Measurements from ENCODE around the gene POU5F1. TPM values are rescaled to one million over a fixed set of nuclear protein-coding genes. Genes with fewer than 3 reads are reported as not detected.

Gene POU5F1
- total RNA-seq, 2 experiments from 2014 or later: not detected

DNA sequence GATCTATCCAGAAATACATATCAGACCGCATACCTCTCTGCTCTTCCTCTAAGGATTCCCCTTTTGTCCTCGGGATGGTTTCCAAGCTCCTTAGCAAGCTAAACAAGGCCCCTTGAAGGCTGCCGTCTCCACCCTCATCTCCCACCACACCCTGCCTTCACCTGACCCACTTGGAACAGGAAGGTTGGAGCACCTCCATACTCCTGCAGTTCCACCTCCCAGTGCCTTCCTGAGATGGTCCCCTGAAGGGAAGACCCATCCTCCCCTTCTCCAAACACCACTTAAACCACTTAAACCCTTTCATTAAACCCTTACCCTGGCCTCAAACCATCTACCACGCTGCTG is 8.5 kb upstream of the POU5F1 start:
- Histone ChIP-seq H3K27me3 (ENCODE audit: control insufficient read depth in 1 of 2, insufficient read depth in 2 of 2, low read length in 2 of 2) (no peaks in the 10 kb centered on the region), H3K36me3 (ENCODE audit: insufficient read depth, low read length) (no peaks in the 10 kb centered on the region), H3K4me1 (ENCODE audit: insufficient read depth, low read length) (peaks cover 19% of the 10 kb centered on the region), H3K9me3 (ENCODE audit: control insufficient read depth in 1 of 2, insufficient read depth in 1 of 2, low read length in 2 of 2) (no peaks in the 10 kb centered on the region), H3K4me3 (ENCODE audit: low read length) (no peak overlapping the region), H3K27ac (ENCODE audit: low read depth in 1 of 2, low read length in 2 of 2) (no peak overlapping the region)
- DNase-seq (no peak), ATAC-seq (ENCODE audit: poor library complexity) (no peak)
- CTCF ChIA-PET: no interaction called here
- POLR2A ChIA-PET: no interaction called here
- Mint-ChIP-seq H3K27ac (no peak overlapping the region), H3K27me3 (no peaks in the 10 kb centered on the region), H3K9me3 (no peaks in the 10 kb centered on the region), H3K36me3 (ENCODE audit: low read depth) (no peaks in the 10 kb centered on the region), H3K4me1 (ENCODE audit: low read depth) (peaks cover 22% of the 10 kb centered on the region), H3K4me3 (no peak overlapping the region)
- intact Hi-C loops (cut with DNase I, micrococcal nuclease): loop anchor here in 1 of 2 experiments (5.0 kb wide), 1 partner anchor 37 kb away; no protein-coding TSS in a partner anchor
- TF ChIP-seq, protein P1, sequence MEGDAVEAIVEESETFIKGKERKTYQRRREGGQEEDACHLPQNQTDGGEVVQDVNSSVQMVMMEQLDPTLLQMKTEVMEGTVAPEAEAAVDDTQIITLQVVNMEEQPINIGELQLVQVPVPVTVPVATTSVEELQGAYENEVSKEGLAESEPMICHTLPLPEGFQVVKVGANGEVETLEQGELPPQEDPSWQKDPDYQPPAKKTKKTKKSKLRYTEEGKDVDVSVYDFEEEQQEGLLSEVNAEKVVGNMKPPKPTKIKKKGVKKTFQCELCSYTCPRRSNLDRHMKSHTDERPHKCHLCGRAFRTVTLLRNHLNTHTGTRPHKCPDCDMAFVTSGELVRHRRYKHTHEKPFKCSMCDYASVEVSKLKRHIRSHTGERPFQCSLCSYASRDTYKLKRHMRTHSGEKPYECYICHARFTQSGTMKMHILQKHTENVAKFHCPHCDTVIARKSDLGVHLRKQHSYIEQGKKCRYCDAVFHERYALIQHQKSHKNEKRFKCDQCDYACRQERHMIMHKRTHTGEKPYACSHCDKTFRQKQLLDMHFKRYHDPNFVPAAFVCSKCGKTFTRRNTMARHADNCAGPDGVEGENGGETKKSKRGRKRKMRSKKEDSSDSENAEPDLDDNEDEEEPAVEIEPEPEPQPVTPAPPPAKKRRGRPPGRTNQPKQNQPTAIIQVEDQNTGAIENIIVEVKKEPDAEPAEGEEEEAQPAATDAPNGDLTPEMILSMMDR (IDR thresholded peaks at IDR 0.05): no peak

DNA sequence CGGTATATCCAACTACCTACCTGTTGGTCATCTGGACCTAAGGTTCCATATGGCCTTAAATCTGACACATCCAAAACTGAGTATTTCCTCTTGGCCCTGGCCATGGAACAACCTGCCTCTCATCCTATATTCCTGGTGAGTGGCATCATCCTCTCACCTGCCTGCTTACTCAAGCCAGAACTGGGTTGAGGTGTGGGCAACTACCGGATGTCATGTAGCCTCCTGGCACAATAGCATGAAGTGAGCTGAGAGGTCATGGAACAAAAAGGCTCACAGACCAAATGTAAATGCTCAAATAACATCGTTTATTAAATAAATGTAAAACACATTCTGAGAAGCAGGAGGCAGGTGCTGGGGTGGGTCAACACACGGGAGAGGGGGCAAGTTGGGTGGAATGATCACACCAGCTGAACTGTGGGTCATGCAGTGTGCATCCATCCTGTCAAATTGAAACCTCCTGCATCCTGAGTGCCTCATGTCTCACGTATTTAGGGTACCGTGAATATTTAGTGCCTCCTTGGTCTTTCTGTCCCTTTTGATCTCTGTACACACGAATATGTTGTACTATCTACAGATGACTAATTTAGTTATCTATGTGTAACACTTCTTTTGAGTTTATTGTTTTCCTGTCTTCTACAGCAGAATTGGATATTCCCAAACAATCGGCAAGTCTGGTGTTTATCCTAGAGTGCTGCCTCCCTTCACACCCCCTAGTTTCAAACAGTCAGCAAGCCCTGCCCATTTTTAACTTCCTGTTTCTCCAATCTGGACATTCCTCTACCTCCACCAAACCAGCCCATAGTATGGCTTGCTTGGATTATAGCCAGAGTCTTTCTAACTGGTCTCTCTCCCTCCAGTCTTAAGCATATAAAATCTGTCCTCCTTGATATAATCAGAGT is 7.9 kb upstream of the POU5F1 start:
- intact Hi-C loops (cut with DNase I, micrococcal nuclease): loop anchor here in 1 of 2 experiments (5.0 kb wide), 1 partner anchor 36 kb away; no protein-coding TSS in a partner anchor
- Mint-ChIP-seq H3K9me3 (no peaks in the 10 kb centered on the region), H3K4me3 (no peak overlapping the region), H3K4me1 (ENCODE audit: low read depth) (peaks cover 22% of the 10 kb centered on the region), H3K36me3 (ENCODE audit: low read depth) (no peaks in the 10 kb centered on the region), H3K27me3 (no peaks in the 10 kb centered on the region), H3K27ac (no peak overlapping the region)
- DNase-seq: peak in 1 of 14 experiments; percentile 32
- Histone ChIP-seq H3K9me3 (ENCODE audit: control insufficient read depth in 1 of 2, insufficient read depth in 1 of 2, low read length in 2 of 2) (no peaks in the 10 kb centered on the region), H3K27ac (ENCODE audit: low read depth in 1 of 2, low read length in 2 of 2) (no peak overlapping the region), H3K4me3 (ENCODE audit: low read length) (no peak overlapping the region), H3K4me1 (ENCODE audit: insufficient read depth, low read length) (peaks cover 19% of the 10 kb centered on the region), H3K36me3 (ENCODE audit: insufficient read depth, low read length) (no peaks in the 10 kb centered on the region), H3K27me3 (ENCODE audit: control insufficient read depth in 1 of 2, insufficient read depth in 2 of 2, low read length in 2 of 2) (no peaks in the 10 kb centered on the region)
- ATAC-seq (ENCODE audit: poor library complexity): no peak
- TF ChIP-seq, protein P1 (IDR thresholded peaks at IDR 0.05): no peak
- POLR2A ChIA-PET: no interaction called here
- CTCF ChIA-PET: no interaction called here

DNA sequence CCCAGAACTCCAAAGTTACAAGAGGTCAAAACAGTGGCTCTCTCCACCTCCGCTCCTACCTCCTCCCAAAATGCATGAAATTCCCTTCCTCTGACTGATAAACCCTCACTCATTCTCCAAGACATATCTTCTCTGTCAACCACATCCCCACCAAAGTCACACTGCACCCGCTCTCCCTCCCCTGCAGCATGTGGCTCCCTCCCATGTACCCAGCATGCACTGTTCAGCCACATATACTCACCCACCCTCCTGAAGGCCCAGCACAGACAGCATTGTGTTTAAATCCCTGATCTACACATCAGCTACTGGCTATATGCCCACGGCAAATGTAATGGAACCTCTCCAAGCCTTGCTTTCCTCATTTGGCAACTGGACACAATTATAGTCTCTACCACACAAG is 5.5 kb upstream of the POU5F1 start:
- no peaks in the 10 kb centered on the region for H3K27me3 Mint-ChIP-seq
- intact Hi-C loops (cut with DNase I, micrococcal nuclease): loop anchor here in 1 of 2 experiments (5.0 kb wide), 1 partner anchor 34 kb away; no protein-coding TSS in a partner anchor
- Histone ChIP-seq H3K4me3 (ENCODE audit: low read length) (no peak overlapping the region), H3K27ac (ENCODE audit: low read depth in 1 of 2, low read length in 2 of 2) (no peak overlapping the region), H3K4me1 (ENCODE audit: insufficient read depth, low read length) (peaks cover 19% of the 10 kb centered on the region), H3K9me3 (ENCODE audit: control insufficient read depth in 1 of 2, insufficient read depth in 1 of 2, low read length in 2 of 2) (no peaks in the 10 kb centered on the region), H3K36me3 (ENCODE audit: insufficient read depth, low read length) (no peaks in the 10 kb centered on the region), H3K27me3 (ENCODE audit: control insufficient read depth in 1 of 2, insufficient read depth in 2 of 2, low read length in 2 of 2) (no peaks in the 10 kb centered on the region)
- ATAC-seq (ENCODE audit: poor library complexity) (no peak), DNase-seq (peak in 1 of 14 experiments; percentile 38)
- peaks cover 22% of the 10 kb centered on the region for H3K4me1 Mint-ChIP-seq (ENCODE audit: low read depth)
- ChIA-PET CTCF (interaction anchor here (0.9 kb wide), 1 partner anchor 21 kb away, joined by 3 read pairs; no protein-coding TSS in a partner anchor), POLR2A (no interaction called here)
- H3K4me3 Mint-ChIP-seq: peak overlapping the region; percentile 40
- no peak overlapping the region for H3K27ac Mint-ChIP-seq
- no peaks in the 10 kb centered on the region for H3K9me3 Mint-ChIP-seq
- TF ChIP-seq, protein P1 (IDR thresholded peaks at IDR 0.05): no peak
- H3K36me3 Mint-ChIP-seq (ENCODE audit: low read depth): no peaks in the 10 kb centered on the region

All from CD4-positive, alpha-beta T cell (primary cell).